NCI-H1694 treated with DMSO at 0.1 percent for 48 hours (cell line): ENCODE results near the gene REEP3.
"Not testable (repeated sequence)": the region's sequence is repeated elsewhere in the genome, so short reads cannot be mapped to it uniquely, and the experiment has no call there.

Experiments
- DNase-seq: peaks from one replicate; lab custom pipeline; 2025; lab: John Stamatoyannopoulos, UW

The REEP3 gene, protein sequence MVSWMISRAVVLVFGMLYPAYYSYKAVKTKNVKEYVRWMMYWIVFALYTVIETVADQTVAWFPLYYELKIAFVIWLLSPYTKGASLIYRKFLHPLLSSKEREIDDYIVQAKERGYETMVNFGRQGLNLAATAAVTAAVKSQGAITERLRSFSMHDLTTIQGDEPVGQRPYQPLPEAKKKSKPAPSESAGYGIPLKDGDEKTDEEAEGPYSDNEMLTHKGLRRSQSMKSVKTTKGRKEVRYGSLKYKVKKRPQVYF

GRCh38 chr10:63520500-63521415 lies at the start of gene REEP3:
REEP3 (plus strand) TSS chr10:63521401; CDS start chr10:63521546, 145 bp downstream.
- DNase-seq = peak; percentile 58

GRCh38 chr10:63474488-63474887 lies 46.7 kb upstream of the REEP3 start:
- DNase-seq = no peak

- DNase-seq = no peak
Observed at GRCh38 chr10:63477927-63478326, 43.3 kb upstream of the REEP3 start.

DNA sequence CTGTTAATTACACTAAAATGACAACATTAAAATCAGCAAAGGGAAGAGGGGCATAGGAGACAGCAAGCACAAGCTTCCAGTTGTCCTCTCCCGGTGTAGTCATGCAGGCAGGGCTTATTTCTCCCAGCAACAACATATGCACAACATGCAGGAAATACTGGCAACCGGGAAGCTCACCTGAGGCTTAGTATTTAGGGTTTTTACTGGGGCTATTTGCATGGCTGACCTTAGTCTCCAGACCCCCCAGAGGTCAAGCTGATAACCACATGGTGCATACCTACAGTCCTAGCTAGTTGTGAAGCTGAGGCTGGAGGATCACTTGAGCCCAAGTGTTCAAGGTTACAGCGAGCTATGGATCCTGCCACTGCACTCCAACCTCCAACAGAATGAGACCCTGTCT lies 42.6 kb upstream of the REEP3 start:
- DNase-seq = no peak

DNA sequence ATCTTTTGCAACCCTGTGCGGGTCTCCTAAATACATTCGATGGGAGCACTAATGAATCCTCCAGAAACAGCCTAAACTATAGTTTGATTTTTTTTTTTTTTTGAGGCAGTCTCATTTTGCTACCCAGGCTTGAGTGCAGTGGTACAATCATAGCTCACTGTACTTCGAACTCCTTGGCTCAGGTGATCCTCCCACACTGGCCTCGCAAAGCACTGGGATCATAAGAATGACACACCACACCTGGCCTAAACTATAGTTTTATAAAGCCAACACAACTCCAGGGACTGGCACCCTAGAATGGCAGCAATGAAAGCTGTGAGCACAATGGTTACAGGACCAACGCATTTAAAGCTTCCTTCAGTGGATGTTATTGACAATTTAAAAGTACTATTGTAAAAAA lies 41.0 kb upstream of the REEP3 start:
- no peak for DNase-seq

- DNase-seq = no peak
Observed at GRCh38 chr10:63481815-63482421, 39.3 kb upstream of the REEP3 start.

DNA sequence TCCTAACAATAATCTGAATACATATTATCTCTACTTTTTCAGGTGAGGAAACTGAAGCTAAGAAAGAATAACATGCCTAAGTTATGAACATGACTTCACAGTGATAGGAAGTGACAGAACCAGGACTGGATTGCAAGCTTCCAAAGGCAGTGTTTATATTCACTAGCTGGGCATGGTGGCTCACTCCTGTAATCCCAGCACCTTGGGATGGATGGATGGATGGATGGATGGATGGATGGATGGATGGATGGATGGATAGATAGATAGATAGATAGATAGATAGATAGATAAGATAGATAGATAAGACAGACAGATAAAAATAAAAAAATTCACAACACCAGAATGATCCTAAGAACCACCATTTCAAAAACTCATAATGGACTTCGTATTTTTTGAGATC lies 37.2 kb upstream of the REEP3 start:
- no peak for DNase-seq

DNA sequence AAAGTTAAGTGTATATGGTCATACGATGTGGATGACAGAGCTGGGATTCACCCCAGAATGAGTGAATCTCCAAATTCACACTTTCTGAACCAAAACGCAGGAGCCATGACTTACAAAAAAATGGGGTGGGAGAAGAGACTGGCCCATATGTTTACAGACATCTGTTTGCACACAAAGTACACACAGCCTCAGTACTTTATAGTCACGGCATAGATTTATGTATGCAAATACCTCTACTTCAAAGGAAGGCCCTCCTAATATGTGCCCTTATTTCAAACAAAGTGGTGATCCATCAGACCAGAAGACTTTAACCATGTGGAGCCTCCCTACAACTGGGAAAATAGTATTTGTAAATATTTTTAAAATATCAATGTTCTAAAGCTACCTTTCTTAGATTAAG lies 33.2 kb upstream of the REEP3 start:
- no peak for DNase-seq

GRCh38 chr10:63489838-63490237 lies 31.4 kb upstream of the REEP3 start:
- DNase-seq = no peak

- DNase-seq = no peak
Observed at GRCh38 chr10:63491588-63492316, 29.4 kb upstream of the REEP3 start.

DNA sequence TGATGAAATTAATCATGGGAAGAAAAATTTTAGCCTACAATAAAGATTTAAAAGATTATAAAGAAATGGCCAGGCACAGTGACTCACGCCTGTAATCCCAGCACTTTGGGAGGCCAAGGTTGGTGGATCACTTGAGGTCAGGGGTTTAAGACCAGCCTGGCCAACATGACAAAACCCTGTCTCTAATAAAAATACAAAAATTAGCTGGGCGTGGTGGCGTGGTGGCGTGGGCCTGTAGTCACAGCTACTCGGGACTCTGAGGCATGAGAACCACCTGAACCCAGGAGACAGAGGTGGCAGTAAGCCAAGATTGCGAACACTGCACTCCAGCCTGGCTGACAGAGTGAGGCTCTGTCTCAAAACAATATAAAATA lies 28.9 kb upstream of the REEP3 start:
- not testable (repeated sequence) for DNase-seq

GRCh38 chr10:63493004-63493403 lies 28.2 kb upstream of the REEP3 start:
- no peak for DNase-seq

- no peak for DNase-seq
Observed at GRCh38 chr10:63494951-63495350, 26.2 kb upstream of the REEP3 start.

DNA sequence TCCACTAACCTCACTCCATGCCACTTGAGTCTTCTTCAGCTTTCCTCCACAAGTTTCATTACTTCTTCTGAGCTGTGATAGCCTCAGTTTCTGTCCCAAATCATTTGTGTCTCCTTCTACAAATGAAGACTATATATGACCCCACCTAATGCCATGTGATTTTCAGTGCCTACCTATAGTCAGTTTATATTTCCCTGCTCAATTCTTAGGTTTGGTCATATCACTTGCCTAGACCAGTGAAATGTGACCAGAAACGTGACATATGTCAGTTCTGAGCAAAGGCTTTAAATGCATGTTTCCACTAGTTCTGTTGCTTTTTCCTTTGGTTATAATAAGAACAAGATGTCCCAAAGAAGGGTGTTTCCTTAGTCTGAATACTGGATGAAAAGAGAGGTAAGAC lies 24.6 kb upstream of the REEP3 start:
- DNase-seq = no peak

- no peak for DNase-seq
Observed at GRCh38 chr10:63497321-63497720, 23.9 kb upstream of the REEP3 start.

DNA sequence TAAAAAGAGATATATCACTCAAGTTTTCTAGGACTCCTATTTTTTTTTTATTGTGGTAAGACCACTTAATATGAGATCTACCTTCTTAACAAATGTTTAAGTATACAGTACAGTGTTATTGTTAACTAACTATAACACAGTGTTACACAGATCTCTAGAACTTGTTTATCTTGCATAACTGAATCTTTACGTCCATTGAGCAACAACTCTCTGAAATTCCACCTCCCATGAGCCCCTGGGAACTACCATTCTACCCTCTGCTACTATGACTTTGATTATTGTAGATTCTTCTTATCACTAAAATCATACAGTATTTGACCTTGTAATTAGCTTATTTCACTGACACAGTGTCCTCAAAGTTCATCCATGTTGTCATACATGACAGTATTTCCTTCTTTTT lies 22.5 kb upstream of the REEP3 start:
- DNase-seq = no peak

DNA sequence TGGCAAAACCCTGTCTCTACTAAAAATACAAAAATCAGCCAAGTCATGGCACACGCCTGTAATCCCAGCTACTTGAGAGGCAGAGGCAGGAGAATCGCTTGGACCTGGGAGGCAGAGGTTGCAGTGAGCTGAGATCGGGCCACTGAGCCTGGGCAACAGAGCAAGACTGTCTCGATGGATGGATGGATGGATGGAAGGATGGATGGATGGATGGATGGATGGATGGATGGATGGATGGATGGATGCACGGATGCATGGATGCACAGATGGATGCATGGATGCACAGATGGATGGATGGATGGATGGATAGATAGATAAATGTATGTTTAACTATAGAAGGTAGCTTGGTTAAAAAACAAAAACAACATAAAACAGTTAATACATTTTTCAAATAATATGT lies 20.6 kb upstream of the REEP3 start:
- DNase-seq = not testable (repeated sequence)

- no peak for DNase-seq
Observed at GRCh38 chr10:63501954-63502353, 19.2 kb upstream of the REEP3 start.

DNA sequence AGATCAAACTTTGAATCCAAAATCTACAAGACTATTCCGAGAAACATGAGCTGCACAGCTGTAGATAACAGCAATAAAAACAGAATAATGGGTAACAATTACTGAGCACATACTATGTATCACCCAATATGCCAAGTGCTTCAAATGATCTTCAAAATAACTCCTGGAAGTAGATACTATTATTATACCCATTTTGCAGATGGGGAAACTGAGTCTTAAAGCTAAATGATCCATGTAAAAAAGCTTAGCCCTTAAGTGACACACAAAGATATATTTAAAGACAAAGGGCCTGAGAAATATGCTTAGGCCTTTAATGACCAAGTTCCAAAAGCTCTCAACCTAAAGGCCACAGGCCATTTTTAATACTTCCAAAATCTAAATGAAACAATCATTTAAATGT lies 18.4 kb upstream of the REEP3 start:
- DNase-seq = no peak

GRCh38 chr10:63503395-63503794 lies 17.8 kb upstream of the REEP3 start:
- DNase-seq = no peak

- no peak for DNase-seq
Observed at GRCh38 chr10:63504145-63504881, 16.9 kb upstream of the REEP3 start.

DNA sequence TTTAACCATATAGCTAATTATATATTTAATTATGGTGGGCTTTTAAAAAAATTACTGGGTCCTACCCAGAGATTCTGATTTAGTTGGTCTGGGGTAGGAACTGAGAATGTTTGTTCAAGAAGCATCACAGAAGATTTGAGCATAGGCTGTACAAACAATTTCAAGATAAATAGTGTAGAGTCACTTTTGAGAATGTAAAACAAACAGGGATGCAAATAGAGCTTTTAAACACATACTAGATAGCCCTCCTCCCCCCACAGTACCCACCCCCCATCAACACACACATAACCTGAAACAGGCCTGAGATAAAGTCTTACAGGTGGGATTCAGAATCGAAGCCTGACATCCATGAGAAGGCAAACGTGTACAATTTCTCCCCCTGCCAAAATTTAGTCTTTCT lies 15.6 kb upstream of the REEP3 start:
- DNase-seq = no peak
